Measurements from ENCODE around the gene SEC62. TPM values are rescaled to one million over a fixed set of nuclear protein-coding genes. Genes with fewer than 3 reads are reported as not detected.

Gene SEC62, protein sequence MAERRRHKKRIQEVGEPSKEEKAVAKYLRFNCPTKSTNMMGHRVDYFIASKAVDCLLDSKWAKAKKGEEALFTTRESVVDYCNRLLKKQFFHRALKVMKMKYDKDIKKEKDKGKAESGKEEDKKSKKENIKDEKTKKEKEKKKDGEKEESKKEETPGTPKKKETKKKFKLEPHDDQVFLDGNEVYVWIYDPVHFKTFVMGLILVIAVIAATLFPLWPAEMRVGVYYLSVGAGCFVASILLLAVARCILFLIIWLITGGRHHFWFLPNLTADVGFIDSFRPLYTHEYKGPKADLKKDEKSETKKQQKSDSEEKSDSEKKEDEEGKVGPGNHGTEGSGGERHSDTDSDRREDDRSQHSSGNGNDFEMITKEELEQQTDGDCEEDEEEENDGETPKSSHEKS
- total RNA-seq (2014; rRNA removed; shearing (Covaris generic)), result 11.0 and 26.2 TPM in 2 replicates

- peak; percentile 96 for DNase-seq (ENCODE audit: low read depth)
Measured at GRCh38 chr3:169966428-169966950, at the start of gene SEC62. Gene SEC62, plus strand, starts transcription at chr3:169966807. Its CDS starts 16 bp downstream, at chr3:169966823.

GRCh38 chr3:169923189-169923588, 43.4 kb upstream of the SEC62 start:
- peak; percentile 17 for DNase-seq (ENCODE audit: low read depth)

- DNase-seq (ENCODE audit: low read depth), result no peak
Measured at GRCh38 chr3:169923831-169924230, 42.8 kb upstream of the SEC62 start.

DNA sequence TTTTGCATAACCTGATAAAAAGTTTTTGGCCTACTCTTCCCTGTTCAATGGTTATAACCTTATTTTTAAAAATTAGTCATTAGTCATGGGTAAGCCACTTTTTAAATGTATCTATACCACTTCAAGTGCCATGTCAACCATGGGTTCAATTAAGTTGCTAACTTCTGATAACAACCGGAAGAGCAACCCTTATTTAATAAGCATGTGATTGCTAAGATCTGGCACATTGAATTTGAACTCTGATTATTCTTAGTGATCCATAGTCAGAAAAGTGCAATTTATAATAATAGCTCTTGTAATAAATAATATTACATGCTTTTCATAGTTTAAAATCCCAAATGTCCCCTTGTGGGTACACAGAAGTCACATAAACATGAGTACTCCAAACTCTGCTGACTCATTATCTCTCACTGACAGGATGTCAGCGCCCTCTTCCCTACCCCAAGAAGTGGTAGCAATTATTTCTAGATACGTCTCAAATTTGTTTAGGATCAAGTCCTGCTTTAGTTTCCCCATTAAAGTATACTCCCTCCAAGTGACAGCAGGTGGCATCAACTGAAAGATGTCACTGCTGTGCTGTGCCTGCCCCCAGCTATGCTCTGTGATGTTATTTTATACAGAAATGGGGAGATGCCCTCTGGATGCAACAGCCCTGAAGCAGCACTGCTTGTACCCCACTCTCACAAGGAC, 36.6 kb upstream of the SEC62 start:
- no peak for DNase-seq (ENCODE audit: low read depth)

DNA sequence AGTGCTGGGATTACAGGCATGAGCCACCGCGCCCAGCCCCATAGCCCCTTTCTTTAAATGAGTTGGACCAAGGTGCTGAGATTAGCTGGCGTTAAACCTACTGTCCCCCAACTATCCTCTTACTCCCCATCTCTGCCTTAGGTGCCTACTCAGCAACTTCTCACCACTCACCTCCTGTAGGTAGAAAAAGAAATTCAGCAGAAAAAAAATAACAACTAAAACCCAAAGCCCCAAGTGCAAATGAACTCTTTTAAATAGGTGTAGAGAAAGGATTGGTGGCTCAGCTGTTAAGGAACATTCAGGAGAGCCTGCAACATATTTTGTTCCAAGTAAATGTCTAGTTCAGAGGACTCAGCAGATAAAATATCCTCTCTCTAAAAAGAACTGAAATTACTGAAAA, 35.8 kb upstream of the SEC62 start:
- no peak for DNase-seq (ENCODE audit: low read depth)

DNA sequence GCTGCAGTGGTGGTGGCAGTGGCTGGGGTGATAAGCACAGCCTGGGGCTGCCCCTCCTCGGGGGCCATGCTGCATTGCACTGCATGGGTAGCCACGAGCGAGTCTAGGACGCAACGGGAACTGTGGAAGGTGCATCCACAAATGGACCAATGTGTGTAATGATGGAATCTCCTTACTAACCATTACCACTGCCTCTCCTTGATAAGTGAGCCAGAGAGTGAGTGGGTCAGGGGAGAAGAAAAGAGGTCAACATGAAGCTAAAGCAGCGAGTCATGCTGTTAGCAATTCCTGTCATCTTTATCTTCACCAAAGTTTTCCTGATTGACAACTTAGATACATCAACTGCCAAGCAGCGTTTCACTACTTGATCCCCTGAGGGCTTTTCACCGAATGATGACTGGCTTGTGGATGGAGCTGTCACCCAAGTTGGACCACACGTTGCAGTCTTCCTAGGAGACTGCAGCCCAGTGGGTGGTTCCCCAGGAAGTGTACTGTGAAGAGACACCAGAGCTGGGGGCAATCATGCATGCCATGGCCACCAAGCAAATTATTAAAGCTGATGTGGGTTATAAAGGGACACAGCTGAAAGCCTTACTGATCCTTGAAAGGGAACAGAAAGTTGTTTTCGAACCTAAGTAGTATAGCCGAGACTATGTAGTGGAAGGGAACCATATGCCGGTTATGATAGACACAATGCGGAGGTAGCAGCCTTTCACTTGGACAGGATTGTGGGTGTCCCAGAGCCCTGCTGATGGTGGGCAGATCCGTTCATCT, 34.7 kb upstream of the SEC62 start:
- DNase-seq (ENCODE audit: low read depth), result no peak

GRCh38 chr3:169939320-169939719, 27.3 kb upstream of the SEC62 start:
- no peak for DNase-seq (ENCODE audit: low read depth)

GRCh38 chr3:169939751-169940150, 26.9 kb upstream of the SEC62 start:
- DNase-seq (ENCODE audit: low read depth), result no peak

GRCh38 chr3:169940470-169941181, 26.0 kb upstream of the SEC62 start:
- DNase-seq (ENCODE audit: low read depth), result no peak

- DNase-seq (ENCODE audit: low read depth), result peak; percentile 11
Measured at GRCh38 chr3:169945313-169945712, 21.3 kb upstream of the SEC62 start.

- no peak for DNase-seq (ENCODE audit: low read depth)
Measured at GRCh38 chr3:169946336-169946735, 20.3 kb upstream of the SEC62 start.

DNA sequence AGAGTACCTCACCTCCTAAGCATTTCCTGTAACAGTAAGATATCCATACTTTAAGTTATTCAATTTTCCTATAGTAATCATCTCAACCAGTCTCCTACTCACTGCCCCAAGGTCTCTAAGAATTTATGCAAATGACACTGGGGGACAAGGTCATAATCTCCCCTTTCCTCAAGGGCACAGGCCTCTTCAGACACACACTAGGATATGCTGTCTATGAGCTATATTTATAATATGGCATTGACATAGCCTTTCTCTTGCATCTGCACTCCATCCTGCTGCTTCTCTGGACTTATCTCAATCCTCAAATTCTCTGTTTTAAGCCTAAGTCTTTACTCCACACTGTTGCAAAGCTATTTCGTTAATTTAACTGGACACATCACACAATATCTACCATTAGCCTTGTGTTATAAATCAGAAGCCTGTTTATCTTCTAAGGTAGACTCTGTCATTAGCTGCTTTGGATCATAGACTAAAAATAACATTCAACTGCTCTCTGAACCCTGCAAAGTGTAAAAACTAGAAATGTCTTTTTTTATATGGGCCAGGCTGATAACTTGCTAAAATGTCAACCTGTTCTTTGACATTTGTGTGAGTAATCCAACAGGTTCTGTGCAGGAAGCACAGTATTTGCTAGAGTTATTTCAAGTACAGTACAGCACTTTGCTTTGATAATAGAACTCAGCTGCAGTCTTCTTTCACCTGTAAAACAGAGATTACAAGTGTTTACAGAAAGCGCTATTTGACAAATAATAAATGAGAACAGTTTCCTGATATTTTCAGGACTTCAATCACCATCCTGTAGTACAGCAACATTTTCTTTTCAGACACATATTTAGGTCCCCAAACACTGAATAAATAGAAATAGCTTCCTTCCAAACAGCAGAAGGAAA, 17.8 kb upstream of the SEC62 start:
- no peak for DNase-seq (ENCODE audit: low read depth)

DNA sequence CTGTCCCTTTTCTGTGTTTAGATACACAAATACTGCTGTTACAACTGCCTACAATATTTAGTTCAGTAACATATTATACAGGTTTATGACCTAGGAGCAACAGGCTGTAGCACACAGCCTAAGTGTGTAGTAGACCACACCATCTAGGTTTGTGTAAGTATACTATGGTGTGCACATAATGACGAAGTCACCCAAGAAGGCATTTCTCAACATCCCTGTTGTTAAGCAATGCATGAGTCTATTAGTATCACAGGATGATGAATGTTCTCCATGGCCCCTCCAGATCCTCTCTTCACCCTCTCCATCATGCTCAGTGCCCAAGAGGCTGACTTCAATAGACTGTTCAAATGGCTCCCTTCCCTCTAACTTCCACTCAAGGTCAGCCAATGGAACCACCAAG, 14.6 kb upstream of the SEC62 start:
- DNase-seq (ENCODE audit: low read depth), result no peak

- no peak for DNase-seq (ENCODE audit: low read depth)
Measured at GRCh38 chr3:169953462-169954141, 13.0 kb upstream of the SEC62 start.

- DNase-seq (ENCODE audit: low read depth), result no peak
Measured at GRCh38 chr3:169954142-169954756, 12.4 kb upstream of the SEC62 start.

DNA sequence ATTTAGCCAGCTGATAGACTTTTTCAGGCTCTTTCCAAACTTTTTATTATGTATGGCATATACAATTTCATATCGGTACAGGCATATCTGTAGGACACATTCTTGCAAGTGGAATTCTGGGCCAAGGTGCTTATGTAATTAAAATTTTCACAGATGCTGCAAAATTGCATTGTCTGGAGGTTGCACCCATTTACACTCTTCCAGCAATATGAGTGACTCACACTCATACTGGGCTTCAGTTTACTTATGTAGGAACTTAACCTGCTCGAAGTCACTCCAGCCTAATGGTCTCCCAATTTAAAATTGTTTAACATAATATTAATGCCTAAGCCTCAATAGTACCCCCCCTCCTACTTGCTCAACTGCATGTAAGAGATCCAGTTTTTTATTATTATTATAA, 11.2 kb upstream of the SEC62 start:
- no peak for DNase-seq (ENCODE audit: low read depth)

DNA sequence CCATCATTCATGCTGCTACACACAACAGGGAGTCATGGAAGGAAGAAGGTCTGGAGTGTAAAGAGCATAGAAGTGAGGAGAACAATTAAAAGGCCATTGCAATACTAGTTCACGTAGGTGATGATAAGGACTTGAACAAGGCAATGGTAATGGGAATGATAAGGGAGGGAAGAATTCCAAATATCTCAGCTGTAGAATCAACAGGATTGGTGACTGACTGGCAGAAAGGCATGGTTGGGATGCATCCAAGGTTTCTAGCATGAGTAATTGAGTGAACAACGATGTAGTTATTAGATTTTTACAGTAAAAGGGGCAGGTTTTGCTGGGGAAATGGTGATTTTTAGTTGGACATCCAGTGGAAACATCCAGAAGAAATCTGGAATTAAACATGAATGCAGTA, 2.4 kb upstream of the SEC62 start:
- DNase-seq (ENCODE audit: low read depth), result no peak

DNA sequence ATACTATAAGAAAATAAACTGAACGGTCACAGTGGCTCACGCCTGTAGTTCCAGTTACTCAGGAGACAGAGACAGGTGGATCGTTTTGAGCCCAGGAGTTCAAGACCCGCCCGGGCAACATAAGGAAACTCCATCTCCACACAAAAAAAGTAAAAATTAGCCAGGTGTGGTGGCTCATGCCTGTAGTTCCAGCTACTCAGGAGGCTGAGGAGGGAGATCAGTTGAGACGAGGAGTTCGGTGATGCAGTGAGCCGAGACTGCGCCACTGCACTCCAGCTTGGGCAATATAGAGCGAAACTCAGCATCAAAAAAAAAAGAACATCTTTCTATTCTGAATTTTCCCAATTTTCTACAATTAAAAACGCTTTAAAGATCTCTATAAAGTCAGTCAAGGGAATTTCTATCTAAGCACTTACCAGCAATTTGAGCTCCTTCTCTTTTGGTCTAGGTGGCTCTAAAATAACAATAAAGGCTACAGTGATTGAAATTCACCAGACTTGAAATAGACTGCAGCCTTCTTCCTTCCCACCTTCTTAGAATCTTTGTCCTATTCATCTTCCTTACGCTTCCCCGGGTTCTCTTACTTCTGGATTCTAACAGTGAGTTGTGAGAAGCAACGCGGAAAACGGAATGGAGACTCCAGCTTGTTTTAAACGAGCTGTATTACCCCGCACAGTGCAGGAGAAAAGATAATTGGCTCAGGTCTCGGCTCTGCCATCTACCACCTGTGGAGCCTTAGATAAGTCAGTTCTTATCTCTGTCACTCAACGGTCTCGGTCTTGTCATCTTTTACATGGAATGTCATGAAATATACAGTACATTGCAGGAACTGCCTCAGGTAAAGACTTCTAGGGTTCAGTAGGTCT, 812 bp upstream of the SEC62 start:
- no peak for DNase-seq (ENCODE audit: low read depth)

Data from Daoy (cell line).